SK-N-SH treated with all-trans-retinoic acid at 6 μM for 48 hours (cell line): ENCODE results near the gene CACNA1H.
"Not testable (repeated sequence)": the region's sequence is repeated elsewhere in the genome, so short reads cannot be mapped to it uniquely, and the experiment has no call there.

ENCODE experiments used
- ATAC-seq: fragments of 200-7000 bp; cut with Tn5 transposase; 3 replicates; pipeline ENCODE4 v1.9.1; 2020; ENCODE audit warnings: mild to moderate bottlenecking, moderate library complexity
- BACH2 ChIP-seq: fragments of 250-450 bp; sonication (Bioruptor Pico); IDR thresholded peaks from 2 replicates; pipeline ENCODE4 v1.9.0; 2021; ENCODE audit warnings: mild to moderate bottlenecking, borderline replicate concordance
- CSDC2 ChIP-seq: fragments of 250-450 bp; sonication (Bioruptor Pico); IDR thresholded peaks from 2 replicates; pipeline ENCODE4 v1.5.0; 2020; ENCODE audit warnings: mild to moderate bottlenecking, moderate library complexity
- ESRRG ChIP-seq: fragments of 250-450 bp; sonication (Bioruptor Pico); IDR thresholded peaks from 2 replicates; pipeline ENCODE4 v1.6.1; 2021; ENCODE audit warnings: mild to moderate bottlenecking
- GLIS3 ChIP-seq: fragments of 250-450 bp; sonication (Bioruptor Pico); IDR thresholded peaks from 2 replicates; pipeline ENCODE4 v1.5.0; 2020; ENCODE audit warnings: mild to moderate bottlenecking, moderate library complexity
- ISL1 ChIP-seq: fragments of 250-450 bp; sonication (Bioruptor Pico); IDR thresholded peaks from 2 replicates; pipeline ENCODE4 v2.1.2; 2022; ENCODE audit warnings: mild to moderate bottlenecking, moderate library complexity
- OSR1 ChIP-seq: fragments of 250-450 bp; sonication (Bioruptor Pico); IDR thresholded peaks from 2 replicates; pipeline ENCODE4 v1.8.0; 2022; ENCODE audit warnings: moderate library complexity, mild to moderate bottlenecking, inconsistent platforms
- PPARA ChIP-seq: fragments of 250-450 bp; sonication (Bioruptor Pico); IDR thresholded peaks from 2 replicates; pipeline ENCODE4 v1.5.0; 2020; ENCODE audit warnings: mild to moderate bottlenecking, borderline replicate concordance
- RARB ChIP-seq: fragments of 250-450 bp; sonication (Bioruptor Pico); IDR thresholded peaks from 2 replicates; pipeline ENCODE4 v1.8.0; 2021; ENCODE audit warnings: mild to moderate bottlenecking, moderate library complexity
- SNAI2 ChIP-seq: fragments of 250-450 bp; sonication (Bioruptor Pico); IDR thresholded peaks from 2 replicates; pipeline ENCODE4 v1.5.0; 2020; ENCODE audit warnings: mild to moderate bottlenecking, moderate library complexity
- TCF4 ChIP-seq: fragments of 250-450 bp; sonication (Bioruptor Pico); IDR thresholded peaks from 2 replicates; pipeline ENCODE4 v1.8.0; 2021; ENCODE audit warnings: mild to moderate bottlenecking, moderate library complexity, borderline replicate concordance
- TOX ChIP-seq: fragments of 250-450 bp; sonication (Bioruptor Pico); IDR thresholded peaks from 2 replicates; pipeline ENCODE4 v1.8.0; 2021; ENCODE audit warnings: mild to moderate bottlenecking, moderate library complexity, borderline replicate concordance
- ZC3H10 ChIP-seq: fragments of 250-450 bp; sonication (Bioruptor Pico); IDR thresholded peaks from 2 replicates; pipeline ENCODE4 v1.5.1; 2021; ENCODE audit warnings: mild to moderate bottlenecking, moderate library complexity
- ZFP3 ChIP-seq: fragments of 250-450 bp; sonication (Bioruptor Pico); IDR thresholded peaks from 2 replicates; pipeline ENCODE4 v1.5.0; 2020; ENCODE audit warnings: mild to moderate bottlenecking, moderate library complexity
- ZFP30 ChIP-seq: fragments of 450-650 bp; formaldehyde crosslinking; IDR thresholded peaks from 2 replicates; pipeline ENCODE4 v1.5.0; 2022; ENCODE audit warnings: mild to moderate bottlenecking, moderate library complexity
- ZNF565 ChIP-seq: fragments of 450-650 bp; formaldehyde crosslinking; conservative IDR thresholded peaks from 2 replicates; pipeline ENCODE4 v1.5.0; 2020; ENCODE audit warnings: low read depth, mild to moderate bottlenecking, moderate library complexity
- ZNF70 ChIP-seq: fragments of 450-650 bp; formaldehyde crosslinking; IDR thresholded peaks from 2 replicates; pipeline ENCODE4 v1.5.0; 2020; ENCODE audit warnings: mild to moderate bottlenecking, moderate library complexity
- ZNF8 ChIP-seq: fragments of 450-650 bp; formaldehyde crosslinking; IDR thresholded peaks from 2 replicates; pipeline ENCODE4 v1.5.0; 2020; ENCODE audit warnings: mild to moderate bottlenecking, moderate library complexity
- TF ChIP-seq, protein P1 (sequence below): fragments of 250-450 bp; sonication (Bioruptor Pico); IDR thresholded peaks from 2 replicates; pipeline ENCODE4 v1.5.1; 2020; ENCODE audit warnings: low read depth, mild to moderate bottlenecking, moderate library complexity
- TF ChIP-seq, protein P2 (sequence below): fragments of 250-450 bp; sonication (Bioruptor Pico); IDR thresholded peaks from 2 replicates; pipeline ENCODE4 v1.8.0; 2021; ENCODE audit warnings: low read depth, mild to moderate bottlenecking, moderate library complexity, borderline replicate concordance
- TF ChIP-seq, protein P3 (sequence below): fragments of 250-450 bp; sonication (Bioruptor Pico); IDR thresholded peaks from 2 replicates; pipeline ENCODE4 v1.5.0; 2020; ENCODE audit warnings: mild to moderate bottlenecking, moderate library complexity

The CACNA1H gene

DNA sequence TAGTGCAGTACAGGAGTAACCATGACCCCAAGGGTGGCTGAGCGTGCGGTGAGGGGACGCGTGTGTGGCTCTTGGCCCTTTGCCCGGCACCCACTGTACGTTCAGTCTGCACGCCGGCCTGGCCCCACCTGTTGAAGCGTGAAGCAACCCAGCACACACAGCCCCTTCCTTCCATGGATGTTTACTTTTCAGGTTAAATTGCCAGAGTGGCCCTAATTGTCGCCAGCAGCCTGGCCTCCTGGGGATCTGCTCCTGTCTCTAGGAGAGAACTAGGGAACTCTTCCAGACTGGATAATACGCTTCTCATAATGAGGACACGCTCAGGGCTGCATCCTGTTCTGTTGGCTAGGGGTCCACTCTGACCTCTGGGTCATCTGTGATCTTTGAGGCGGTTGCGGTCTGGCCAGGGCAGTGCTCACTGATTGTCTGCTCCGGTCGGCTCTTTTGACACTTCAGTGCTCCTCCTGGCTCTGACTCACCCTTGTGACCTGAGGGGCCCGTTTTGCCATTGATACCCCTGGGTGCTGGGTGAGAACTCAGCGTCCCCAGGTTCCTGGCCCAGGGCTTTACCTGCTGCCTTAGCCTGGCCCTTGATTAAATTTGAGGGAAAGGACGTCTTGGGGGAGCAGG lies 44.4 kb downstream of the CACNA1H start:
- no peak for TF ChIP-seq TOX (CRISPR knock-in tag)
- ATAC-seq, result no peak

DNA sequence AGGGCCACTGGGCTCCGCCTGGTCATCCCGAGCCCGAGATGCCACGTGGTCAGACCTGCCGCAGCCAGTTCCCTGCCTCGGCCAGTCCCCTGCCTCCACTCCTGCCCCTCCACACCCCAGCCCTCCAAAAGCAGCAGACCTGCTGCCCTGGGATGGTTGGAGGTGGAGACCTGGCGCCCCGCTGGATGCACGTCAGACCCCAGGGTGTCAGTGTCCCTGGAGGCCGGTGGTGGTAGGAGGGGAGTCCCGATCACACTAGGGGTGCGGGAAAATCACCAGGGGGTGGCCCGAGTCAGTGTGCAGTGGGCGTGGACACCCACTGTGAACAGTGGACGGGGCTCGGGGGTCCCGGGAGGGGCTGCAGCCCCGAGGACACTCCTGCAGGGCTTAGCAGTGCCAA lies 45.3 kb downstream of the CACNA1H start:
- ATAC-seq, result no peak
- TF ChIP-seq PPARA (CRISPR knock-in tag) (no peak), RARB (CRISPR knock-in tag) (no peak)

DNA sequence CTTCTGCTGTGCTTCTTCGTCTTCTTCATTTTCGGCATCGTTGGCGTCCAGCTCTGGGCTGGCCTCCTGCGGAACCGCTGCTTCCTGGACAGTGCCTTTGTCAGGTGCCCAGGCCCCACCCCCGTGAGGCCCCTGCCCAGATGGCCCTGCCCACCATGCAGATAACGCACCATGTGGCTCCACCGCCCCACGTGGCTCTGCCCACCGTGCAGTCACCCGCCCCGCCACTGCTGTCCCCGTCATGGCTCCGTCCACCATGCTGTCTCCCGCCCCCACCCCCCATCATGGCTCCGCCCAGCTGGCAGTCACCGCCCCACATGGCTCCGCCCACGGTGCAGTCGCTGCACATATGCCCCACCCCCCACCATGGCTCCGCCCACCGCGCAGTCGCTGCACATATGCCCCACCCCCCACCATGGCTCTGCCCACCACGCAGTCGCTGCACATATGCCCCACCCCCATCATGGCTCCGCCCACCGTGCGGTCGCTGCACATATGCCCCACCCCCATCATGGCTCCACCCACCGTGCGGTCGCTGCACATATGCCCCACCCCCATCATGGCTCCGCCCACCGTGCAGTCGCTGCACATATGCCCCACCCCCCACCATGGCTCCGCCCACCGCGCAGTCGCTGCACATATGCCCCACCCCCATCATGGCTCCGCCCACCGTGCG lies 45.9 kb downstream of the CACNA1H start:
- not testable (repeated sequence) for ATAC-seq

DNA sequence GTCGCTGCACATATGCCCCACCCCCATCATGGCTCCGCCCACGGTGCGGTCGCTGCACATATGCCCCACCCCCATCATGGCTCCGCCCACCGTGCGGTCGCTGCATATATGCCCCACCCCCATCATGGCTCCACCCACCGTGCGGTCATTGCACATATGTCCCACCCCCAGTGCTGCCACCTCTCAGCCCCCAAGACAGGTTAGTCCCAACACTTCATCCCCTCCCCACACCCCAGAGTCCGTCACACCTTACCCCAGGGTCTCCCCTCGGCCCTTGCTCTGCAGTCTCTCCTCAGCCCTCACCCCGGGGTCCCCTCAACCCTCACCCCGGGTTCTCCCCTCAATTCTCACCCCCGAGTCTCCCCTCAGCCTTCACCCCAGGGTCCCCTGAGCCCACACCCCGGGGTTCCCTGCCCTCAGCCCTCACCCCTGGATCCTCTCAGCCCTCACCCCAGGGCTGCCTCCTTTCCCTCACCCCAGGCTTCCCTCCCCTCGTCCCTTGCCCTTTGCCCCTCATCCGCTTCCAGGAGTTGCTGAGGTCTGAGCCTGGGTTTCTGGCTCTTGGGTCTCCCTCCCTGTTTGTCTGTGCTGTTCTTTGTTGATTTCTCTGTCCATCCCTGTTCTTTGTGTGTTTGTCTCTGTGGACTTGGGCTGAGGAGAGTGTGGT lies 46.6 kb downstream of the CACNA1H start:
- no peak for ATAC-seq
- TF ChIP-seq GLIS3, result no peak
- TF ChIP-seq ZFP30, result no peak
- TF ChIP-seq, protein P1, sequence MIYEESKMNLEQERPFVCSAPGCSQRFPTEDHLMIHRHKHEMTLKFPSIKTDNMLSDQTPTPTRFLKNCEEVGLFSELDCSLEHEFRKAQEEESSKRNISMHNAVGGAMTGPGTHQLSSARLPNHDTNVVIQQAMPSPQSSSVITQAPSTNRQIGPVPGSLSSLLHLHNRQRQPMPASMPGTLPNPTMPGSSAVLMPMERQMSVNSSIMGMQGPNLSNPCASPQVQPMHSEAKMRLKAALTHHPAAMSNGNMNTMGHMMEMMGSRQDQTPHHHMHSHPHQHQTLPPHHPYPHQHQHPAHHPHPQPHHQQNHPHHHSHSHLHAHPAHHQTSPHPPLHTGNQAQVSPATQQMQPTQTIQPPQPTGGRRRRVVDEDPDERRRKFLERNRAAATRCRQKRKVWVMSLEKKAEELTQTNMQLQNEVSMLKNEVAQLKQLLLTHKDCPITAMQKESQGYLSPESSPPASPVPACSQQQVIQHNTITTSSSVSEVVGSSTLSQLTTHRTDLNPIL (CRISPR knock-in tag), result no peak
- no peak for TF ChIP-seq ZNF70
- TF ChIP-seq SNAI2, result no peak
- TF ChIP-seq, protein P2, sequence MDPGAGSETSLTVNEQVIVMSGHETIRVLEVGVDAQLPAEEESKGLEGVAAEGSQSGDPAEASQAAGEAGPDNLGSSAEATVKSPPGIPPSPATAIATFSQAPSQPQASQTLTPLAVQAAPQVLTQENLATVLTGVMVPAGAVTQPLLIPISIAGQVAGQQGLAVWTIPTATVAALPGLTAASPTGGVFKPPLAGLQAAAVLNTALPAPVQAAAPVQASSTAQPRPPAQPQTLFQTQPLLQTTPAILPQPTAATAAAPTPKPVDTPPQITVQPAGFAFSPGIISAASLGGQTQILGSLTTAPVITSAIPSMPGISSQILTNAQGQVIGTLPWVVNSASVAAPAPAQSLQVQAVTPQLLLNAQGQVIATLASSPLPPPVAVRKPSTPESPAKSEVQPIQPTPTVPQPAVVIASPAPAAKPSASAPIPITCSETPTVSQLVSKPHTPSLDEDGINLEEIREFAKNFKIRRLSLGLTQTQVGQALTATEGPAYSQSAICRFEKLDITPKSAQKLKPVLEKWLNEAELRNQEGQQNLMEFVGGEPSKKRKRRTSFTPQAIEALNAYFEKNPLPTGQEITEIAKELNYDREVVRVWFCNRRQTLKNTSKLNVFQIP, result no peak
- no peak for TF ChIP-seq ZFP3
- no peak for TF ChIP-seq CSDC2 (CRISPR knock-in tag)
- no peak for TF ChIP-seq ESRRG
- no peak for TF ChIP-seq BACH2
- TF ChIP-seq OSR1 (CRISPR knock-in tag), result no peak
- TF ChIP-seq ZC3H10 (CRISPR knock-in tag), result no peak
- no peak for TF ChIP-seq ISL1 (CRISPR knock-in tag)
- TF ChIP-seq TOX (CRISPR knock-in tag), result no peak
- no peak for TF ChIP-seq TCF4 (CRISPR knock-in tag)
- no peak for TF ChIP-seq ZNF8 (CRISPR knock-in tag)

DNA sequence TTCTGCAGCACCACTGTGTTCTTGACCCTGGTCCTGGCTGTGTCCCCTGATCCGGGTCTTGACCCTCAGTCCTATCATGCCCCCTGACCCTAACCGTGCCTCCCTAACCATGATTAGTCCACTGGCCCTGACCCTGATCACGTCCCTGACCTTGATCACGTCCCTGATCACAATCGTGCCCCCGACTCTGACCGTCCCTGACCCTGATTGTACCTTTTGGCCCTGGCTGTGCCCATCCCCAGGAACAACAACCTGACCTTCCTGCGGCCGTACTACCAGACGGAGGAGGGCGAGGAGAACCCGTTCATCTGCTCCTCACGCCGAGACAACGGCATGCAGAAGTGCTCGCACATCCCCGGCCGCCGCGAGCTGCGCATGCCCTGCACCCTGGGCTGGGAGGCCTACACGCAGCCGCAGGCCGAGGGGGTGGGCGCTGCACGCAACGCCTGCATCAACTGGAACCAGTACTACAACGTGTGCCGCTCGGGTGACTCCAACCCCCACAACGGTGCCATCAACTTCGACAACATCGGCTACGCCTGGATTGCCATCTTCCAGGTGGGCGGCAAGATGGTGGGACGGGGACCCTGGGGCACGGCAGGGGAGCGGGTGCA lies 47.2 kb downstream of the CACNA1H start:
- ATAC-seq, result no peak
- TF ChIP-seq, protein P1 (CRISPR knock-in tag), result no peak
- TF ChIP-seq, protein P3, sequence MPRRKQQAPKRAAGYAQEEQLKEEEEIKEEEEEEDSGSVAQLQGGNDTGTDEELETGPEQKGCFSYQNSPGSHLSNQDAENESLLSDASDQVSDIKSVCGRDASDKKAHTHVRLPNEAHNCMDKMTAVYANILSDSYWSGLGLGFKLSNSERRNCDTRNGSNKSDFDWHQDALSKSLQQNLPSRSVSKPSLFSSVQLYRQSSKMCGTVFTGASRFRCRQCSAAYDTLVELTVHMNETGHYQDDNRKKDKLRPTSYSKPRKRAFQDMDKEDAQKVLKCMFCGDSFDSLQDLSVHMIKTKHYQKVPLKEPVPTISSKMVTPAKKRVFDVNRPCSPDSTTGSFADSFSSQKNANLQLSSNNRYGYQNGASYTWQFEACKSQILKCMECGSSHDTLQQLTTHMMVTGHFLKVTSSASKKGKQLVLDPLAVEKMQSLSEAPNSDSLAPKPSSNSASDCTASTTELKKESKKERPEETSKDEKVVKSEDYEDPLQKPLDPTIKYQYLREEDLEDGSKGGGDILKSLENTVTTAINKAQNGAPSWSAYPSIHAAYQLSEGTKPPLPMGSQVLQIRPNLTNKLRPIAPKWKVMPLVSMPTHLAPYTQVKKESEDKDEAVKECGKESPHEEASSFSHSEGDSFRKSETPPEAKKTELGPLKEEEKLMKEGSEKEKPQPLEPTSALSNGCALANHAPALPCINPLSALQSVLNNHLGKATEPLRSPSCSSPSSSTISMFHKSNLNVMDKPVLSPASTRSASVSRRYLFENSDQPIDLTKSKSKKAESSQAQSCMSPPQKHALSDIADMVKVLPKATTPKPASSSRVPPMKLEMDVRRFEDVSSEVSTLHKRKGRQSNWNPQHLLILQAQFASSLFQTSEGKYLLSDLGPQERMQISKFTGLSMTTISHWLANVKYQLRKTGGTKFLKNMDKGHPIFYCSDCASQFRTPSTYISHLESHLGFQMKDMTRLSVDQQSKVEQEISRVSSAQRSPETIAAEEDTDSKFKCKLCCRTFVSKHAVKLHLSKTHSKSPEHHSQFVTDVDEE, result no peak
- TF ChIP-seq ZFP30, result no peak
- no peak for TF ChIP-seq SNAI2
- no peak for TF ChIP-seq TOX (CRISPR knock-in tag)
- no peak for TF ChIP-seq ESRRG
- no peak for TF ChIP-seq ISL1 (CRISPR knock-in tag)
- TF ChIP-seq ZC3H10 (CRISPR knock-in tag), result no peak
- TF ChIP-seq ZNF565 (CRISPR knock-in tag), result no peak
- no peak for TF ChIP-seq ZFP3
